ENCODE data around the gene UST.

Gene UST

GRCh38 chr6:148884461-148884860, 137.6 kb downstream of the UST start:
- no peak overlapping the region for H3K4me2 ChIP-seq (ENCODE audit: low read length)
- no peak overlapping the region for H2AFZ ChIP-seq
- no peak overlapping the region for H3K27ac ChIP-seq
- no peak overlapping the region for H3K9ac ChIP-seq
- H3K4me1 ChIP-seq: peaks cover 3% of the 10 kb centered on the region
- H3K4me3 ChIP-seq (ENCODE audit: low read depth, low read length): no peak overlapping the region
- TF ChIP-seq, protein P1, sequence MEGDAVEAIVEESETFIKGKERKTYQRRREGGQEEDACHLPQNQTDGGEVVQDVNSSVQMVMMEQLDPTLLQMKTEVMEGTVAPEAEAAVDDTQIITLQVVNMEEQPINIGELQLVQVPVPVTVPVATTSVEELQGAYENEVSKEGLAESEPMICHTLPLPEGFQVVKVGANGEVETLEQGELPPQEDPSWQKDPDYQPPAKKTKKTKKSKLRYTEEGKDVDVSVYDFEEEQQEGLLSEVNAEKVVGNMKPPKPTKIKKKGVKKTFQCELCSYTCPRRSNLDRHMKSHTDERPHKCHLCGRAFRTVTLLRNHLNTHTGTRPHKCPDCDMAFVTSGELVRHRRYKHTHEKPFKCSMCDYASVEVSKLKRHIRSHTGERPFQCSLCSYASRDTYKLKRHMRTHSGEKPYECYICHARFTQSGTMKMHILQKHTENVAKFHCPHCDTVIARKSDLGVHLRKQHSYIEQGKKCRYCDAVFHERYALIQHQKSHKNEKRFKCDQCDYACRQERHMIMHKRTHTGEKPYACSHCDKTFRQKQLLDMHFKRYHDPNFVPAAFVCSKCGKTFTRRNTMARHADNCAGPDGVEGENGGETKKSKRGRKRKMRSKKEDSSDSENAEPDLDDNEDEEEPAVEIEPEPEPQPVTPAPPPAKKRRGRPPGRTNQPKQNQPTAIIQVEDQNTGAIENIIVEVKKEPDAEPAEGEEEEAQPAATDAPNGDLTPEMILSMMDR (IDR thresholded peaks at IDR 0.05): no peak
- H3K27me3 ChIP-seq (ENCODE audit: control insufficient read depth, insufficient read depth, low read length): no peaks in the 10 kb centered on the region
- no peaks in the 10 kb centered on the region for H3K79me2 ChIP-seq
- no peaks in the 10 kb centered on the region for H3K9me3 ChIP-seq (ENCODE audit: control insufficient read depth, low read length)
- H3K36me3 ChIP-seq (ENCODE audit: control insufficient read depth, insufficient read depth, low read length): no peaks in the 10 kb centered on the region

DNA sequence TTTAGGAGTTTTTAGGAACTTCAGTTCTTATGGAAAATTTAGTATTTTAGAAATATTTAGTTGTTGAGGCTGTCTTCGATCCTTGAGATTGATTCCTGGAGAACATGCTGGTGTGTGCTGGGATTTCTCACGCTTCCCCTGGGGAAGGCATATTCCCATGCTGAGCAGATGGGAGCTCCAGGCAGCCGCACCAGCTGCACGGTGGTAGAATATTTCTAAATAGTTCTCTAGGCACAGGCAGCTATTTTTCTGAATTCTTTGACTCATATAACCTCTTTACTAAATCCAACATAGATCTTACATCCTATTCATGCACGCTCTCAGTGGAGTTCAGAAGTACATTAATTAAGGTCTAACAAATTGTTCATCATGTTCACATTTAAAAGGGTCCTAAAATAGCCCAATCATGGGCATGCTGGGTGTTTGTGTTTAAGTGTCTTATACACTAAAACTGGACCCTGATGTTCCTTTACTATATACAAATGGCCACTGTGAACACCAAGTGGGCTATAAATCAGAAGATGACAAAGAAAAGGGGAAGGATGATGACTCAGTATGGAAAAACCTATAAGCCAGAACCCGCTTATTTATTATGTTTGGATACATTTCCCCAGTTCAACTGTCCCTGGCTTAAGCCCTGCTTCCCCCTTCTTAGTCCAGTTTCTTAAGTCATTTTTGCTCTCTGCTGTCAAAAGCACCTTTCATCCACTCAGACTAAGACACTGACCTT, 138.5 kb downstream of the UST start:
- no peaks in the 10 kb centered on the region for H3K79me2 ChIP-seq
- H3K4me3 ChIP-seq (ENCODE audit: low read depth, low read length): no peak overlapping the region
- peaks cover 3% of the 10 kb centered on the region for H3K4me1 ChIP-seq
- no peaks in the 10 kb centered on the region for H3K9me3 ChIP-seq (ENCODE audit: control insufficient read depth, low read length)
- no peak overlapping the region for H3K4me2 ChIP-seq (ENCODE audit: low read length)
- H2AFZ ChIP-seq: no peak overlapping the region
- H3K27me3 ChIP-seq (ENCODE audit: control insufficient read depth, insufficient read depth, low read length): no peaks in the 10 kb centered on the region
- no peak overlapping the region for H3K27ac ChIP-seq
- no peak overlapping the region for H3K9ac ChIP-seq
- no peaks in the 10 kb centered on the region for H3K36me3 ChIP-seq (ENCODE audit: control insufficient read depth, insufficient read depth, low read length)
- TF ChIP-seq, protein P1 (IDR thresholded peaks at IDR 0.05): no peak

GRCh38 chr6:148885925-148886845, 139.4 kb downstream of the UST start:
- Histone ChIP-seq H3K9me3 (ENCODE audit: control insufficient read depth, low read length) (no peaks in the 10 kb centered on the region), H3K4me2 (ENCODE audit: low read length) (no peak overlapping the region), H2AFZ (no peak overlapping the region), H3K4me1 (peaks cover 3% of the 10 kb centered on the region), H3K4me3 (ENCODE audit: low read depth, low read length) (no peak overlapping the region), H3K9ac (no peak overlapping the region), H3K27ac (no peak overlapping the region), H3K79me2 (no peaks in the 10 kb centered on the region), H3K36me3 (ENCODE audit: control insufficient read depth, insufficient read depth, low read length) (no peaks in the 10 kb centered on the region), H3K27me3 (ENCODE audit: control insufficient read depth, insufficient read depth, low read length) (no peaks in the 10 kb centered on the region)
- TF ChIP-seq, protein P1 (IDR thresholded peaks at IDR 0.05): no peak

- no peak overlapping the region for H3K27ac ChIP-seq
- peaks cover 3% of the 10 kb centered on the region for H3K4me1 ChIP-seq
- no peak overlapping the region for H3K9ac ChIP-seq
- TF ChIP-seq, protein P1 (IDR thresholded peaks at IDR 0.05): no peak
- no peaks in the 10 kb centered on the region for H3K36me3 ChIP-seq (ENCODE audit: control insufficient read depth, insufficient read depth, low read length)
- H3K27me3 ChIP-seq (ENCODE audit: control insufficient read depth, insufficient read depth, low read length): no peaks in the 10 kb centered on the region
- H3K4me2 ChIP-seq (ENCODE audit: low read length): no peak overlapping the region
- no peak overlapping the region for H2AFZ ChIP-seq
- no peaks in the 10 kb centered on the region for H3K79me2 ChIP-seq
- H3K4me3 ChIP-seq (ENCODE audit: low read depth, low read length): no peak overlapping the region
- no peaks in the 10 kb centered on the region for H3K9me3 ChIP-seq (ENCODE audit: control insufficient read depth, low read length)
Observed at GRCh38 chr6:148887181-148887580, 140.4 kb downstream of the UST start.

All from parathyroid adenoma (tissue), 2 donors.